K562 (cell line): ENCODE data around the gene RHEX. TPM values are rescaled to one million over a fixed set of nuclear protein-coding genes. Genes with fewer than 3 reads are reported as not detected.

Source experiments
- GABPB2 ChIP-seq: fragments of 250-450 bp; sonication (Bioruptor Pico); conservative IDR thresholded peaks from 2 replicates; pipeline ENCODE4 v1.5.1; 2021; ENCODE audit warnings: mild to moderate bottlenecking
- MCM3 ChIP-seq: fragments of 450-650 bp; IDR thresholded peaks from 2 replicates; pipeline ENCODE4 v1.6.1; 2016
- NFIX ChIP-seq: fragments of 250-450 bp; sonication (Bioruptor Pico); IDR thresholded peaks from 2 replicates; pipeline ENCODE4 v1.4.0; 2020; ENCODE audit warnings: low read depth, mild to moderate bottlenecking, moderate library complexity
- NRF1 ChIP-seq, 2 experiments: fragments of 450-650 bp; IDR thresholded peaks in 1 of 2; conservative IDR thresholded peaks in 1 of 2; 2 replicates each; pipeline ENCODE4 v1.6.1; 2014; ENCODE audit warnings: mild to moderate bottlenecking in 2 of 2
- STAT5B ChIP-seq: fragments of 250-450 bp; sonication (Bioruptor Pico); IDR thresholded peaks from 2 replicates; pipeline ENCODE4 v1.8.0; 2021; ENCODE audit warnings: mild to moderate bottlenecking, inconsistent platforms
- ZKSCAN1 ChIP-seq: fragments of 150-350 bp; IDR thresholded peaks from 2 replicates; pipeline ENCODE4 v1.6.1; 2016; ENCODE audit warnings: low read depth, low read length
- ZNF75A ChIP-seq: fragments of 450-650 bp; formaldehyde crosslinking; IDR thresholded peaks from 2 replicates; pipeline ENCODE4 v1.4.0; 2020; ENCODE audit warnings: mild to moderate bottlenecking
- ZNF764 ChIP-seq: fragments of 250-450 bp; sonication (Bioruptor Pico); IDR thresholded peaks from 2 replicates; pipeline ENCODE4 v1.4.0; 2020; ENCODE audit warnings: low read depth, mild to moderate bottlenecking, moderate library complexity
- ZNF79 ChIP-seq: fragments of 250-450 bp; sonication (Bioruptor Pico); IDR thresholded peaks from 2 replicates; pipeline ENCODE4 v1.4.0; 2020; ENCODE audit warnings: low read depth, mild to moderate bottlenecking, moderate library complexity
- polyA plus RNA-seq, 8 experiments: library from polyadenylated mRNA; depleted of rRNA in 4 of 8; stranded (reverse) in 5 of 8; unstranded in 3 of 8; fragments of >200 nt; fragmentation: Nextera tagmentation in 2 of 8; fragmentation: Illumina TruSeq in 1 of 8; extraction: Ambion mirVana in 2 of 8; extraction: Trizol in 1 of 8; gene quantifications; 2 replicates each; pipeline versions ENCODE4 v1.2.1 to v1.2.3, GENCODE V29; 2011 to 2014; ENCODE audit warnings: inconsistent platforms in 1 of 8, missing spikeins in 1 of 8
- total RNA-seq, 7 experiments: library from RNA; depleted of rRNA in 6 of 7; stranded (reverse); fragments of >200 nt in 6 of 7; fragmentation: Illumina TruSeq in 2 of 7; extraction: Trizol in 2 of 7; gene quantifications; 2 replicates each; pipeline versions ENCODE4 v1.2.1 to v1.2.3, GENCODE V29; 2011 to 2021; ENCODE audit warnings: low replicate concordance in 1 of 7
- TF ChIP-seq, protein P1 (sequence below): fragments of 200-600 bp; sonication (generic); IDR thresholded peaks from one replicate; pipeline ENCODE4 v1.6.1; 2012; ENCODE audit warnings: mild to moderate bottlenecking, low read depth, low read length, inconsistent platforms
- TF ChIP-seq, protein P2 (sequence below): fragments of 250-450 bp; sonication (Bioruptor Pico); IDR thresholded peaks from 2 replicates; pipeline ENCODE4 v1.8.0; 2021; ENCODE audit warnings: borderline replicate concordance, mild to moderate bottlenecking, moderate library complexity; ENCODE audit not compliant: poor library complexity, severe bottlenecking

The RHEX gene
- total and polyA plus RNA-seq, 9 of the 15 experiments (the other 6 are each of a cell fraction or from before 2014, with no cell fraction given), result not detected

DNA sequence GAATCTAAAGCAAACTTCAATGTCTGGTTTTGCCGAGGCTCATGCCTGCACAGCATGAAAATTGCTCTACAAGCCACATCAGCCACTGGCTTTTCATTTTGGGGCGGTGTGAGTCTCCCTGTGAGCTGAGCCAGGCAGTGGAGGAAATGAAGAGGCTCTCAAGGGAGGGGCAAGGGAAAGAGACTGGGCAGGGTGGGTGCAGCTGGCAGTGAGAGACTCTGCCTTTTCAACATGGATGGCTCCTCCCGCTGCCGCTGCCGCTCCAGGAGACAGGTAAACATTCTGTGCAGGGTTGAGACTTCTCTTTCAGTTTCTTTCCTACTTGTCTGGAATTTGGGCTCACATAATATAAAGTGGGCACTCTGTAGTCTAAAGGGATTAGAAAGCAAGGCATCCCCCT, 17.9 kb upstream of the RHEX start (continued):
- TF ChIP-seq NFIX (no peak), NRF1 (conservative IDR thresholded peaks at IDR 0.05 in 1 of 2, IDR thresholded peaks at IDR 0.05 in 1 of 2) (no peak), ZKSCAN1 (no peak), GABPB2 (no peak), STAT5B (no peak), ZNF79 (CRISPR knock-in tag) (no peak), MCM3 (no peak), ZNF75A (CRISPR knock-in tag) (no peak), ZNF764 (no peak)
- TF ChIP-seq, protein P1, sequence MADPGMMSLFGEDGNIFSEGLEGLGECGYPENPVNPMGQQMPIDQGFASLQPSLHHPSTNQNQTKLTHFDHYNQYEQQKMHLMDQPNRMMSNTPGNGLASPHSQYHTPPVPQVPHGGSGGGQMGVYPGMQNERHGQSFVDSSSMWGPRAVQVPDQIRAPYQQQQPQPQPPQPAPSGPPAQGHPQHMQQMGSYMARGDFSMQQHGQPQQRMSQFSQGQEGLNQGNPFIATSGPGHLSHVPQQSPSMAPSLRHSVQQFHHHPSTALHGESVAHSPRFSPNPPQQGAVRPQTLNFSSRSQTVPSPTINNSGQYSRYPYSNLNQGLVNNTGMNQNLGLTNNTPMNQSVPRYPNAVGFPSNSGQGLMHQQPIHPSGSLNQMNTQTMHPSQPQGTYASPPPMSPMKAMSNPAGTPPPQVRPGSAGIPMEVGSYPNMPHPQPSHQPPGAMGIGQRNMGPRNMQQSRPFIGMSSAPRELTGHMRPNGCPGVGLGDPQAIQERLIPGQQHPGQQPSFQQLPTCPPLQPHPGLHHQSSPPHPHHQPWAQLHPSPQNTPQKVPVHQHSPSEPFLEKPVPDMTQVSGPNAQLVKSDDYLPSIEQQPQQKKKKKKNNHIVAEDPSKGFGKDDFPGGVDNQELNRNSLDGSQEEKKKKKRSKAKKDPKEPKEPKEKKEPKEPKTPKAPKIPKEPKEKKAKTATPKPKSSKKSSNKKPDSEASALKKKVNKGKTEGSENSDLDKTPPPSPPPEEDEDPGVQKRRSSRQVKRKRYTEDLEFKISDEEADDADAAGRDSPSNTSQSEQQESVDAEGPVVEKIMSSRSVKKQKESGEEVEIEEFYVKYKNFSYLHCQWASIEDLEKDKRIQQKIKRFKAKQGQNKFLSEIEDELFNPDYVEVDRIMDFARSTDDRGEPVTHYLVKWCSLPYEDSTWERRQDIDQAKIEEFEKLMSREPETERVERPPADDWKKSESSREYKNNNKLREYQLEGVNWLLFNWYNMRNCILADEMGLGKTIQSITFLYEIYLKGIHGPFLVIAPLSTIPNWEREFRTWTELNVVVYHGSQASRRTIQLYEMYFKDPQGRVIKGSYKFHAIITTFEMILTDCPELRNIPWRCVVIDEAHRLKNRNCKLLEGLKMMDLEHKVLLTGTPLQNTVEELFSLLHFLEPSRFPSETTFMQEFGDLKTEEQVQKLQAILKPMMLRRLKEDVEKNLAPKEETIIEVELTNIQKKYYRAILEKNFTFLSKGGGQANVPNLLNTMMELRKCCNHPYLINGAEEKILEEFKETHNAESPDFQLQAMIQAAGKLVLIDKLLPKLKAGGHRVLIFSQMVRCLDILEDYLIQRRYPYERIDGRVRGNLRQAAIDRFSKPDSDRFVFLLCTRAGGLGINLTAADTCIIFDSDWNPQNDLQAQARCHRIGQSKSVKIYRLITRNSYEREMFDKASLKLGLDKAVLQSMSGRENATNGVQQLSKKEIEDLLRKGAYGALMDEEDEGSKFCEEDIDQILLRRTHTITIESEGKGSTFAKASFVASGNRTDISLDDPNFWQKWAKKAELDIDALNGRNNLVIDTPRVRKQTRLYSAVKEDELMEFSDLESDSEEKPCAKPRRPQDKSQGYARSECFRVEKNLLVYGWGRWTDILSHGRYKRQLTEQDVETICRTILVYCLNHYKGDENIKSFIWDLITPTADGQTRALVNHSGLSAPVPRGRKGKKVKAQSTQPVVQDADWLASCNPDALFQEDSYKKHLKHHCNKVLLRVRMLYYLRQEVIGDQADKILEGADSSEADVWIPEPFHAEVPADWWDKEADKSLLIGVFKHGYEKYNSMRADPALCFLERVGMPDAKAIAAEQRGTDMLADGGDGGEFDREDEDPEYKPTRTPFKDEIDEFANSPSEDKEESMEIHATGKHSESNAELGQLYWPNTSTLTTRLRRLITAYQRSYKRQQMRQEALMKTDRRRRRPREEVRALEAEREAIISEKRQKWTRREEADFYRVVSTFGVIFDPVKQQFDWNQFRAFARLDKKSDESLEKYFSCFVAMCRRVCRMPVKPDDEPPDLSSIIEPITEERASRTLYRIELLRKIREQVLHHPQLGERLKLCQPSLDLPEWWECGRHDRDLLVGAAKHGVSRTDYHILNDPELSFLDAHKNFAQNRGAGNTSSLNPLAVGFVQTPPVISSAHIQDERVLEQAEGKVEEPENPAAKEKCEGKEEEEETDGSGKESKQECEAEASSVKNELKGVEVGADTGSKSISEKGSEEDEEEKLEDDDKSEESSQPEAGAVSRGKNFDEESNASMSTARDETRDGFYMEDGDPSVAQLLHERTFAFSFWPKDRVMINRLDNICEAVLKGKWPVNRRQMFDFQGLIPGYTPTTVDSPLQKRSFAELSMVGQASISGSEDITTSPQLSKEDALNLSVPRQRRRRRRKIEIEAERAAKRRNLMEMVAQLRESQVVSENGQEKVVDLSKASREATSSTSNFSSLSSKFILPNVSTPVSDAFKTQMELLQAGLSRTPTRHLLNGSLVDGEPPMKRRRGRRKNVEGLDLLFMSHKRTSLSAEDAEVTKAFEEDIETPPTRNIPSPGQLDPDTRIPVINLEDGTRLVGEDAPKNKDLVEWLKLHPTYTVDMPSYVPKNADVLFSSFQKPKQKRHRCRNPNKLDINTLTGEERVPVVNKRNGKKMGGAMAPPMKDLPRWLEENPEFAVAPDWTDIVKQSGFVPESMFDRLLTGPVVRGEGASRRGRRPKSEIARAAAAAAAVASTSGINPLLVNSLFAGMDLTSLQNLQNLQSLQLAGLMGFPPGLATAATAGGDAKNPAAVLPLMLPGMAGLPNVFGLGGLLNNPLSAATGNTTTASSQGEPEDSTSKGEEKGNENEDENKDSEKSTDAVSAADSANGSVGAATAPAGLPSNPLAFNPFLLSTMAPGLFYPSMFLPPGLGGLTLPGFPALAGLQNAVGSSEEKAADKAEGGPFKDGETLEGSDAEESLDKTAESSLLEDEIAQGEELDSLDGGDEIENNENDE, result no peak
- TF ChIP-seq, protein P2, sequence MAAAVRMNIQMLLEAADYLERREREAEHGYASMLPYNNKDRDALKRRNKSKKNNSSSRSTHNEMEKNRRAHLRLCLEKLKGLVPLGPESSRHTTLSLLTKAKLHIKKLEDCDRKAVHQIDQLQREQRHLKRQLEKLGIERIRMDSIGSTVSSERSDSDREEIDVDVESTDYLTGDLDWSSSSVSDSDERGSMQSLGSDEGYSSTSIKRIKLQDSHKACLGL (CRISPR knock-in tag), result no peak
